ENCODE measurements around the gene MAPK12. TPM values are rescaled to one million over a fixed set of nuclear protein-coding genes. Genes with fewer than 3 reads are reported as not detected.

Gene MAPK12
- total and polyA plus RNA-seq, 9 of the 15 experiments (the other 6 are each of a cell fraction or from before 2014, with no cell fraction given) = 0.79 to 71.5 (median 32.8) TPM

DNA sequence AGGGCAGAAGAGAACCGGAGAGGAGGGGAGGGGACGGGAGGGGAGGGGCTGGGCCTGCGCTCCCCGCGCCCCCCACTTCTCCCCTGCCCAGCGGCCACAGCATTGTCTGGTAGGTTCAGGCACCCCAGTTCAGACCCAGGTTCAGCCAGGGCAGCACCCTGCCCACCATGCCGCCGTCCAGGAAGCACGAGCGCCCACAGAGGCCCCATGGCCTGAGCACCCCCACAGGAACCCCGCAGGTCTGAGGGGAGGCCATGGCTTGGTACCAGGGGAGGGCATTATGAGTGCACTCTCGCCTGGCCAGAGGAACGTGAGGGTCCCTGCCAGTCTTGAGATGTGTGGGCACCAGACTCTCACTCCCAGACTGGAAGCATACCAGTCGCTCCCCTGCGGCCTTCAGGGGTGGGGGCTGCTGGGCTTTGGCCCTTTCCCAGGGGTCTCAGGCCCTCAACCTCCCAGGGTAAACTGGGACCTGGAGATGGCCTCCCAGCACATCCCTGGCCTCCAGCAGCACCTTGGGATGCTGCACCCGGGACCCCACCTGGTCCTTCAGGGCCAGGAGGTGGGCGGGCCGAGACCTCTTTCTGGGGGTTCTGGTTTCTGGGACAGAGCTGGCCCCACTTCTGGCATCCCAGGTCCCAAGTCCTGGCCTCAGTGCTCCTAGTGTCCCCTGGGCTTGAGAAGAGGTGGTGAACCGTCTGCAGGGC, 46.6 kb upstream of the MAPK12 start:
- H3K4me2 ChIP-seq (ENCODE audit: insufficient read depth, low read length) = no peak overlapping the region; the same call in none of the 2 replicates
- no TSS peak for BruUV-seq (replicated peaks)
- no peaks in the 10 kb centered on the region for H3K9me1 ChIP-seq (ENCODE audit: control insufficient read depth, insufficient read depth, low read length)
- peaks cover 40% of the 10 kb centered on the region for H3K79me2 ChIP-seq (ENCODE audit: control insufficient read depth, insufficient read depth, low read length)
- no peaks in the 10 kb centered on the region for H3K9me3 ChIP-seq (replicated peaks; ENCODE audit: control insufficient read depth, insufficient read depth, low read depth, low read length)
- H3K36me3 ChIP-seq (ENCODE audit: control insufficient read depth, insufficient read depth, low read length) = no peaks in the 10 kb centered on the region
- CTCF ChIA-PET (ENCODE audit: low intra/inter-chr PET ratio) = no interaction called here
- no peak overlapping the region for H2AFZ ChIP-seq (ENCODE audit: low read depth, low read length)
- H3K4me3 ChIP-seq = no peak overlapping the region
- ATAC-seq = no peak
- TF ChIP-seq, protein P1, sequence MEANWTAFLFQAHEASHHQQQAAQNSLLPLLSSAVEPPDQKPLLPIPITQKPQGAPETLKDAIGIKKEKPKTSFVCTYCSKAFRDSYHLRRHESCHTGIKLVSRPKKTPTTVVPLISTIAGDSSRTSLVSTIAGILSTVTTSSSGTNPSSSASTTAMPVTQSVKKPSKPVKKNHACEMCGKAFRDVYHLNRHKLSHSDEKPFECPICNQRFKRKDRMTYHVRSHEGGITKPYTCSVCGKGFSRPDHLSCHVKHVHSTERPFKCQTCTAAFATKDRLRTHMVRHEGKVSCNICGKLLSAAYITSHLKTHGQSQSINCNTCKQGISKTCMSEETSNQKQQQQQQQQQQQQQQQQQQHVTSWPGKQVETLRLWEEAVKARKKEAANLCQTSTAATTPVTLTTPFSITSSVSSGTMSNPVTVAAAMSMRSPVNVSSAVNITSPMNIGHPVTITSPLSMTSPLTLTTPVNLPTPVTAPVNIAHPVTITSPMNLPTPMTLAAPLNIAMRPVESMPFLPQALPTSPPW (CRISPR knock-in tag; IDR thresholded peaks at IDR 0.05) = 0 out of 2 replicates have a peak, but pooled peaks have one; percentile 4
- TF ChIP-seq ZFX (CRISPR knock-in tag; IDR thresholded peaks at IDR 0.05) = peak; percentile 31; the same call in 1 of the 2 replicates
- TF ChIP-seq DNMT1 (IDR thresholded peaks at IDR 0.05) = no peak
- TF ChIP-seq, protein P2, sequence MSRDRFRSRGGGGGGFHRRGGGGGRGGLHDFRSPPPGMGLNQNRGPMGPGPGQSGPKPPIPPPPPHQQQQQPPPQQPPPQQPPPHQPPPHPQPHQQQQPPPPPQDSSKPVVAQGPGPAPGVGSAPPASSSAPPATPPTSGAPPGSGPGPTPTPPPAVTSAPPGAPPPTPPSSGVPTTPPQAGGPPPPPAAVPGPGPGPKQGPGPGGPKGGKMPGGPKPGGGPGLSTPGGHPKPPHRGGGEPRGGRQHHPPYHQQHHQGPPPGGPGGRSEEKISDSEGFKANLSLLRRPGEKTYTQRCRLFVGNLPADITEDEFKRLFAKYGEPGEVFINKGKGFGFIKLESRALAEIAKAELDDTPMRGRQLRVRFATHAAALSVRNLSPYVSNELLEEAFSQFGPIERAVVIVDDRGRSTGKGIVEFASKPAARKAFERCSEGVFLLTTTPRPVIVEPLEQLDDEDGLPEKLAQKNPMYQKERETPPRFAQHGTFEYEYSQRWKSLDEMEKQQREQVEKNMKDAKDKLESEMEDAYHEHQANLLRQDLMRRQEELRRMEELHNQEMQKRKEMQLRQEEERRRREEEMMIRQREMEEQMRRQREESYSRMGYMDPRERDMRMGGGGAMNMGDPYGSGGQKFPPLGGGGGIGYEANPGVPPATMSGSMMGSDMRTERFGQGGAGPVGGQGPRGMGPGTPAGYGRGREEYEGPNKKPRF (IDR thresholded peaks at IDR 0.05; ENCODE audit: low read depth, low read length) = no peak
- TF ChIP-seq POLR2G (IDR thresholded peaks at IDR 0.05; ENCODE audit: low read depth, low read length) = peak; percentile 40
- 0 out of 2 replicates have a peak, but pooled peaks have one; percentile 18 for TF ChIP-seq PHF8 (IDR thresholded peaks at IDR 0.05; ENCODE audit: borderline replicate concordance, low read length)
- peak in 1 of 2 experiments; percentile 79; a peak in 1 of 4 replicates for TF ChIP-seq KDM1A (IDR thresholded peaks at IDR 0.05)
- TF ChIP-seq PCBP1 (IDR thresholded peaks at IDR 0.05; ENCODE audit: low read depth, low read length, poor library complexity, severe bottlenecking) = peak; percentile 77
- in situ Hi-C loops (cut with MboI) = no loop called here
- POLR2A ChIA-PET = interaction anchor here (1.1 to 1.4 kb wide), 2 partner anchors 14 to 46 kb away, joined by 3 to 4 read pairs; partner anchors contain the start of gene MAPK12
- DNase-seq (ENCODE audit: extremely low read depth in 1 of 4, low spot score in 3 of 4) = no peak
- H3K27ac ChIP-seq (ENCODE audit: extremely low read depth, low read depth, low read length) = peak overlapping the region; percentile 57; the same call in 1 of the 3 replicates
- H3K9ac ChIP-seq (ENCODE audit: insufficient read depth in 1 of 2, low read depth in 2 of 2, low read length in 2 of 2) = peak overlapping the region in 1 of 2 experiments; percentile 83; a peak in 1 of 4 replicates
- no peaks in the 10 kb centered on the region for H3K27me3 ChIP-seq (ENCODE audit: control insufficient read depth in 2 of 2, insufficient read depth in 2 of 2, low read length in 2 of 2)
- H3K4me1 ChIP-seq (replicated peaks in 1 of 2; ENCODE audit: control insufficient read depth in 2 of 2, insufficient read depth in 2 of 2, low read length in 2 of 2) = peaks cover 34 to 87% of the 10 kb centered on the region in 2 experiments
- no peaks in the 10 kb centered on the region for H4K20me1 ChIP-seq (replicated peaks; ENCODE audit: control insufficient read depth, insufficient read depth, low read length)
- intact Hi-C loops (cut with micrococcal nuclease) = no loop called here
- FAIRE-seq = no peak
- WGBS (ENCODE audit: insufficient coverage, low coverage, missing lambda C conversion rate) = 60% methylated on average over 7 of the region's 19 CpGs
